Measurements from ENCODE around the gene SPSB4. TPM values are rescaled to one million over a fixed set of nuclear protein-coding genes. Genes with fewer than 3 reads are reported as not detected.
A peak's percentile ranks its signal among the peaks of the same experiment; 100 is the strongest.

Gene SPSB4
- total and polyA plus RNA-seq, 5 donors from 2014 or later, result not detected

GRCh38 chr3:141064255-141064926 is 13.2 kb downstream of the SPSB4 start:
- DNase-seq (no peak), ATAC-seq (ENCODE audit: low read depth in 2 of 2) (no peak)
- Mint-ChIP-seq H3K27ac (no peak overlapping the region), H3K4me3 (no peak overlapping the region), H3K36me3 (peaks cover 3% of the 10 kb centered on the region), H3K9me3 (peaks cover 0 to 4% (median 0%) of the 10 kb centered on the region in 7 donors), H3K27me3 (peaks cover 15% of the 10 kb centered on the region), H3K4me1 (peaks cover 0 to 4% (median 0%) of the 10 kb centered on the region in 4 donors)
- Histone ChIP-seq H3K27me3 (ENCODE audit: control insufficient read depth, insufficient read depth, low read length) (peaks cover 2% of the 10 kb centered on the region), H3K4me3 (ENCODE audit: low read depth, low read length) (no peak overlapping the region), H3K36me3 (ENCODE audit: control insufficient read depth, insufficient read depth, low read length) (no peaks in the 10 kb centered on the region), H3K27ac (ENCODE audit: insufficient read depth, low read length, poor library complexity, severe bottlenecking) (no peak overlapping the region), H3K4me1 (ENCODE audit: control insufficient read depth, insufficient read depth, low read length, poor library complexity, severe bottlenecking) (no peaks in the 10 kb centered on the region), H3K9me3 (ENCODE audit: control insufficient read depth in 2 of 2, low read length in 2 of 2) (no peaks in the 10 kb centered on the region)

GRCh38 chr3:141065258-141065657 is 14.1 kb downstream of the SPSB4 start:
- H3K9me3 Mint-ChIP-seq, result peaks cover 0 to 4% (median 0%) of the 10 kb centered on the region in 7 donors
- no peaks in the 10 kb centered on the region for H3K9me3 ChIP-seq (ENCODE audit: control insufficient read depth in 2 of 2, low read length in 2 of 2)
- no peaks in the 10 kb centered on the region for H3K36me3 ChIP-seq (ENCODE audit: control insufficient read depth, insufficient read depth, low read length)
- peaks cover 15% of the 10 kb centered on the region for H3K27me3 Mint-ChIP-seq
- H3K27ac ChIP-seq (ENCODE audit: insufficient read depth, low read length, poor library complexity, severe bottlenecking), result no peak overlapping the region
- H3K27me3 ChIP-seq (ENCODE audit: control insufficient read depth, insufficient read depth, low read length), result peaks cover 2% of the 10 kb centered on the region
- no peak overlapping the region for H3K4me3 ChIP-seq (ENCODE audit: low read depth, low read length)
- H3K4me1 ChIP-seq (ENCODE audit: control insufficient read depth, insufficient read depth, low read length, poor library complexity, severe bottlenecking), result no peaks in the 10 kb centered on the region
- H3K36me3 Mint-ChIP-seq, result peaks cover 3% of the 10 kb centered on the region
- H3K4me3 Mint-ChIP-seq, result no peak overlapping the region
- H3K4me1 Mint-ChIP-seq, result peaks cover 0 to 4% (median 0%) of the 10 kb centered on the region in 4 donors
- DNase-seq, result no peak
- no peak for ATAC-seq (ENCODE audit: low read depth in 2 of 2)
- no peak overlapping the region for H3K27ac Mint-ChIP-seq

GRCh38 chr3:141065841-141066805 is 15.0 kb downstream of the SPSB4 start:
- peaks cover 2% of the 10 kb centered on the region for H3K27me3 ChIP-seq (ENCODE audit: control insufficient read depth, insufficient read depth, low read length)
- Mint-ChIP-seq H3K4me3 (no peak overlapping the region), H3K36me3 (peaks cover 3% of the 10 kb centered on the region), H3K9me3 (peaks cover 0 to 4% (median 0%) of the 10 kb centered on the region in 7 donors), H3K27me3 (peaks cover 15% of the 10 kb centered on the region), H3K4me1 (peaks cover 0 to 4% (median 0%) of the 10 kb centered on the region in 4 donors), H3K27ac (no peak overlapping the region)
- no peak for DNase-seq
- no peak overlapping the region for H3K27ac ChIP-seq (ENCODE audit: insufficient read depth, low read length, poor library complexity, severe bottlenecking)
- no peaks in the 10 kb centered on the region for H3K36me3 ChIP-seq (ENCODE audit: control insufficient read depth, insufficient read depth, low read length)
- no peaks in the 10 kb centered on the region for H3K9me3 ChIP-seq (ENCODE audit: control insufficient read depth in 2 of 2, low read length in 2 of 2)
- H3K4me1 ChIP-seq (ENCODE audit: control insufficient read depth, insufficient read depth, low read length, poor library complexity, severe bottlenecking), result no peaks in the 10 kb centered on the region
- no peak overlapping the region for H3K4me3 ChIP-seq (ENCODE audit: low read depth, low read length)
- ATAC-seq (ENCODE audit: low read depth in 2 of 2), result no peak

- H3K9me3 Mint-ChIP-seq, result peaks cover 0 to 4% (median 0%) of the 10 kb centered on the region in 7 donors
- H3K4me1 ChIP-seq (ENCODE audit: control insufficient read depth, insufficient read depth, low read length, poor library complexity, severe bottlenecking), result no peaks in the 10 kb centered on the region
- H3K27ac Mint-ChIP-seq, result no peak overlapping the region
- no peaks in the 10 kb centered on the region for H3K36me3 ChIP-seq (ENCODE audit: control insufficient read depth, insufficient read depth, low read length)
- H3K4me3 ChIP-seq (ENCODE audit: low read depth, low read length), result no peak overlapping the region
- no peak overlapping the region for H3K4me3 Mint-ChIP-seq
- H3K4me1 Mint-ChIP-seq, result peaks cover 0 to 4% (median 0%) of the 10 kb centered on the region in 4 donors
- no peak for ATAC-seq (ENCODE audit: low read depth in 2 of 2)
- no peaks in the 10 kb centered on the region for H3K9me3 ChIP-seq (ENCODE audit: control insufficient read depth in 2 of 2, low read length in 2 of 2)
- peaks cover 15% of the 10 kb centered on the region for H3K27me3 Mint-ChIP-seq
- no peak for DNase-seq
- peaks cover 2% of the 10 kb centered on the region for H3K27me3 ChIP-seq (ENCODE audit: control insufficient read depth, insufficient read depth, low read length)
- H3K27ac ChIP-seq (ENCODE audit: insufficient read depth, low read length, poor library complexity, severe bottlenecking), result no peak overlapping the region
- peaks cover 3% of the 10 kb centered on the region for H3K36me3 Mint-ChIP-seq
Measured at GRCh38 chr3:141067206-141067974, 16.2 kb downstream of the SPSB4 start.

GRCh38 chr3:141070229-141070628 is 19.1 kb downstream of the SPSB4 start:
- H3K27ac Mint-ChIP-seq, result no peak overlapping the region
- no peaks in the 10 kb centered on the region for H3K4me1 Mint-ChIP-seq
- ATAC-seq (ENCODE audit: low read depth in 2 of 2), result no peak
- Histone ChIP-seq H3K4me1 (ENCODE audit: control insufficient read depth, insufficient read depth, low read length, poor library complexity, severe bottlenecking) (no peaks in the 10 kb centered on the region), H3K9me3 (ENCODE audit: control insufficient read depth in 2 of 2, low read length in 2 of 2) (no peaks in the 10 kb centered on the region), H3K4me3 (ENCODE audit: low read depth, low read length) (no peak overlapping the region), H3K27me3 (ENCODE audit: control insufficient read depth, insufficient read depth, low read length) (no peaks in the 10 kb centered on the region), H3K36me3 (ENCODE audit: control insufficient read depth, insufficient read depth, low read length) (no peaks in the 10 kb centered on the region), H3K27ac (ENCODE audit: insufficient read depth, low read length, poor library complexity, severe bottlenecking) (no peak overlapping the region)
- no peaks in the 10 kb centered on the region for H3K27me3 Mint-ChIP-seq
- DNase-seq, result no peak
- no peaks in the 10 kb centered on the region for H3K36me3 Mint-ChIP-seq
- no peak overlapping the region for H3K4me3 Mint-ChIP-seq
- no peaks in the 10 kb centered on the region for H3K9me3 Mint-ChIP-seq

- Histone ChIP-seq H3K9me3 (ENCODE audit: control insufficient read depth in 2 of 2, low read length in 2 of 2) (no peaks in the 10 kb centered on the region), H3K27ac (ENCODE audit: insufficient read depth, low read length, poor library complexity, severe bottlenecking) (no peak overlapping the region), H3K36me3 (ENCODE audit: control insufficient read depth, insufficient read depth, low read length) (no peaks in the 10 kb centered on the region), H3K27me3 (ENCODE audit: control insufficient read depth, insufficient read depth, low read length) (no peaks in the 10 kb centered on the region), H3K4me3 (ENCODE audit: low read depth, low read length) (no peak overlapping the region), H3K4me1 (ENCODE audit: control insufficient read depth, insufficient read depth, low read length, poor library complexity, severe bottlenecking) (no peaks in the 10 kb centered on the region)
- DNase-seq, result no peak
- no peaks in the 10 kb centered on the region for H3K27me3 Mint-ChIP-seq
- H3K4me1 Mint-ChIP-seq, result no peaks in the 10 kb centered on the region
- ATAC-seq (ENCODE audit: low read depth in 2 of 2), result no peak
- no peaks in the 10 kb centered on the region for H3K36me3 Mint-ChIP-seq
- H3K27ac Mint-ChIP-seq, result no peak overlapping the region
- H3K9me3 Mint-ChIP-seq, result no peaks in the 10 kb centered on the region
- H3K4me3 Mint-ChIP-seq, result no peak overlapping the region
Measured at GRCh38 chr3:141070727-141071357, 19.7 kb downstream of the SPSB4 start.

GRCh38 chr3:141071681-141072260 is 20.6 kb downstream of the SPSB4 start:
- no peaks in the 10 kb centered on the region for H3K36me3 Mint-ChIP-seq
- H3K4me3 Mint-ChIP-seq, result no peak overlapping the region
- Histone ChIP-seq H3K36me3 (ENCODE audit: control insufficient read depth, insufficient read depth, low read length) (no peaks in the 10 kb centered on the region), H3K27ac (ENCODE audit: insufficient read depth, low read length, poor library complexity, severe bottlenecking) (no peak overlapping the region), H3K9me3 (ENCODE audit: control insufficient read depth in 2 of 2, low read length in 2 of 2) (no peaks in the 10 kb centered on the region), H3K4me1 (ENCODE audit: control insufficient read depth, insufficient read depth, low read length, poor library complexity, severe bottlenecking) (no peaks in the 10 kb centered on the region), H3K4me3 (ENCODE audit: low read depth, low read length) (no peak overlapping the region), H3K27me3 (ENCODE audit: control insufficient read depth, insufficient read depth, low read length) (no peaks in the 10 kb centered on the region)
- ATAC-seq (ENCODE audit: low read depth in 2 of 2) (no peak), DNase-seq (no peak)
- H3K9me3 Mint-ChIP-seq, result no peaks in the 10 kb centered on the region
- peaks cover 0 to 2% (median 0%) of the 10 kb centered on the region in 4 donors for H3K4me1 Mint-ChIP-seq
- peak overlapping the region in 1 of 3 donors; percentile 24 for H3K27ac Mint-ChIP-seq
- no peaks in the 10 kb centered on the region for H3K27me3 Mint-ChIP-seq
